ENCODE data around the gene GJD2.

Gene GJD2

DNA sequence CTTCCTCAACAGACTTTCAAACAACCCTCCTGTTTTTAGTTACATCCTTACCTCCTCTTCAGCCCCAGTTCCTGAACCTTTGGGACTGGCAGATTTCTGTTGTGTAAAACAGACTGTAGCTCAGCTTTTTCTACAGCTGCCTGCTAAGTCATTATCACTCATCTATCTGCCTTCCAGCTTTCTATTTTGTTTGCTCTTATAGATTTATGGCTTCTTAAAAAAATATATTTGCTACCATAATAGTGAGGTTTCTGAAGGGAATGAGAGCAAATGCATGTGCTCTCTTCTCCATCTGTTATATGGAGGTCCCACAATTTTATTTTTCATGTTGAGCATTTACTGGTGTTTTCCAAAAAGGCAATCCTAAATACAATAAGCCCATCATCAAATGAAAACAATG is 18.2 kb upstream of the GJD2 start:
- DNase-seq (ENCODE audit: low spot score): no peak

DNA sequence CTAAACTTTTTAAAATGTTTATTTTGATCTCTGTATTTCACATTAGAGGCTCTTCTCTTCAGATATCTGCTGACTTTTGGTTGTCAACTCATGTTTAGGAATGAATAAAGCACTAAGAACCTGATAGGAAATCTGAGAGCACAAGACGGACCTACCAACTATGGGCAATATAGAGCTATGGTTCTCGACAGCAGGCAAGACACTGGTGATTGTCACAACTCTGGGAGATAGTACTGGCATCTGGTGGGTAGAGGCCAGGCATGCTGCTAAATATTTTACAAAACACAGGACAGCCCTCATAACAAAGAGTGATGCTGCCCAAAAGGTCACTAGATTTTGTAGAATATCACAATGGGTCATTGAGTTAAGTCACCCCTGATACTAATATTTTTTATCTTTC is 17.5 kb upstream of the GJD2 start:
- no peak for DNase-seq (ENCODE audit: low spot score)

DNA sequence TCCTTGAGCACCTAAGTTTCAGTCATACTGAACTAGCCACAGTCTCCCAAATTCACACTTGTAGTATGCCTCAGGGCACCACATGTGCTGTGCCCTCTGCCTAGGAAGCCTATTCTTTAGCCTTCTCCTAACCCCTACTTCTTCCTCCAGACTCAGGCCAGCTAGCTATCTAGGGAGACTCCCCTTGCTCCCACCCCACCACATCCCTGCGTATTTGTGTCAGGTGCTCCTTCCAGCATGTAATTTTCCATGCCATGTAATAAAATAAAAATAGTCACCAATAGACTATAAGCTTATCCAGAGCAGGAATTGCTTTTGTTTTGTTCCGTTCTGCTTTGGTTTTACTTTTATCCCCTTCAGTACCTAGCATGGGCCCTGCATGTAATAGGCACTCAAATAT is 14.9 kb upstream of the GJD2 start:
- DNase-seq (ENCODE audit: low spot score): no peak

GRCh38 chr15:34768530-34768929 is 13.7 kb upstream of the GJD2 start:
- DNase-seq (ENCODE audit: low spot score): no peak

GRCh38 chr15:34765741-34766140 is 10.9 kb upstream of the GJD2 start:
- DNase-seq (ENCODE audit: low spot score): no peak

- no peak for DNase-seq (ENCODE audit: low spot score)
Measured at GRCh38 chr15:34760909-34761308, 6.1 kb upstream of the GJD2 start.

DNA sequence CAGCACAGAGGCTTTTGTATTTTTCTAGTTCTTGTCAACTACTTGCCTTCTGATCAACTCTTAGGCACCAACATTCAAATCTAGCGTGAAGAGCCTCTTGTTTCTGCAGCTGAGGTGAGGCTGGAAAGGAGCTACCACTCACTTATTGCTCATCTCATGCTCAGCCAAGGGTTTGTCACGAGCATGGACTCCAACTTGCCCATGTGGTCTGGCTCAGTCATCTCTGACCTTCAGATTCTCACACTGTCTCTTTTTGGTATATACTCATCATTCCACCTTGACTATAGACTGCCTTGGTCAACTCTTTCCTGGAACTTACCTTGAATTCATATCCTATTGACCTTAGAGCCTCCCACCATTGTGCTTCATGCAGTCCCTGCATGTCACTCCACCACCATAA is 5.2 kb upstream of the GJD2 start:
- no peak for DNase-seq (ENCODE audit: low spot score)

- DNase-seq (ENCODE audit: low spot score): no peak
Measured at GRCh38 chr15:34759347-34759746, 4.5 kb upstream of the GJD2 start.

- DNase-seq (ENCODE audit: low spot score): no peak
Measured at GRCh38 chr15:34757262-34757661, 2.5 kb upstream of the GJD2 start.

- no peak for DNase-seq (ENCODE audit: low spot score)
Measured at GRCh38 chr15:34755419-34755773, 598 bp upstream of the GJD2 start.

DNA sequence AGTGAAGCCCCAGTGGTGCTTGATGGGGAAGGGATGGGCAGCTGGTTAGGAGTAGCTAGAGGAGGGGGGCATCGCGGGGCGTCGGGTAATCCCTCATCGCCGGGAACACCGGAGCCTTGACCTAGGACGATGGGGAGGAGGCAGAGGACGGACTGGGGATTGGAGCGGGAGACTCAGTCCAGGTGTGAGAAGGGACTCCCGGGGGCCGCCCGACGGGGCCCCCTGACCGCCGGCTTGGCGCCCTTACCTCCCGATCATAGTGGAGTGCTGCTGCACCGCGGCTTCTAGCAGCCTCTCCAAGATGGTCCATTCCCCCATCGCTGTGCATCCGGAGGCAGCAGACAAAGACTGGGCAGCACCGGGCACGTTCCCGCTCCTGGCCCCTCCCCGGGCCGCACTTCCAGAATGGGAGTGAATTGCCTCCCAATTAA is 612 bp downstream of the GJD2 start:
- DNase-seq (ENCODE audit: low spot score): no peak

DNA sequence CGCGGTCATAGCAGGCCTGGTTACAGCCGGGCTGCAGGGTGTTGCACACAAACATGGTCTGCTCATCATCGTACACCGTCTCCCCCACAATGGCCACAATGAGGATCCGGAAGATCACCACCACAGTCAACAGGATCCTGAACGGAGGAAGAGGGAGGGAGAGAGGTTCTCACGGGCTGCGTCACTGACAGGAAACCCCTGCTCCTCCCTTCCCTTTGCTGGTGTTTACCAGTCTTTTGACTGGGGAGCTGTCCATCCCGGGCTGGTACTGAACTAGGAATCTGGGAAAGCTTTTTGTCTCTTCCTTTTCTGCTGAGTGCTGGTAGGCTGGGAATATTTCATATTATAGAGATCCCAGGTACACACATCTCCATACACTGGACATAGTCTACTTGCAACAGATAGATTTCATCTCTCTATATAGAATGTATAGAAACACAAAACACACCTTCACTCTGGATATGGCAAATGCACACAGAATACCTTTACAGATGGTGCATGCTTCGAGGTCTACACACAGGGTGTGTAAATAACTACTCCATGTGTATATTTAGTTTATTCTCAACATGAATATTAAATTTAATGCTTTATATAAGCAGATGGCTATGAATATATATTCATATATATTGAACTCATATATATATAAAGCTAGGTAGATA is 1.4 kb downstream of the GJD2 start:
- DNase-seq (ENCODE audit: low spot score): no peak

- DNase-seq (ENCODE audit: low spot score): no peak
Measured at GRCh38 chr15:34749691-34750090, 5.1 kb downstream of the GJD2 start.

DNA sequence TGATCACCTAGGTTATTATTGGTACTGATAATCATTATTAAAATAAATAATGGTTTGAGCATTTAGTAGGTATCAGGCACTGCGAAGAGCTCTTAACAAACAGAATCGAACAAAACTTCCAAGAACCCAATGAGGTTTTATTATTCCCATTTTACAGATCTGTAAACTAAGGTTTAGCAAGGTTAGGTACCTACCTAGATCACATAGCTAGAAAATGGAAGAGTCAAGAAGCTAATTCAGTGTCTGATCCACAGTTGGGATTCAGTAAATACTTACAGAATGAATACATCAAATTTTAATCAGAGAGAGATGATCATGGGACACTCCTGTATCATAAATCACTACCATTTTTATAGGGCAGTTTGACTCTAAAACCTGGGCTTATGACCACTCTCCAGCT is 15.5 kb downstream of the GJD2 start:
- DNase-seq (ENCODE audit: low spot score): no peak

DNA sequence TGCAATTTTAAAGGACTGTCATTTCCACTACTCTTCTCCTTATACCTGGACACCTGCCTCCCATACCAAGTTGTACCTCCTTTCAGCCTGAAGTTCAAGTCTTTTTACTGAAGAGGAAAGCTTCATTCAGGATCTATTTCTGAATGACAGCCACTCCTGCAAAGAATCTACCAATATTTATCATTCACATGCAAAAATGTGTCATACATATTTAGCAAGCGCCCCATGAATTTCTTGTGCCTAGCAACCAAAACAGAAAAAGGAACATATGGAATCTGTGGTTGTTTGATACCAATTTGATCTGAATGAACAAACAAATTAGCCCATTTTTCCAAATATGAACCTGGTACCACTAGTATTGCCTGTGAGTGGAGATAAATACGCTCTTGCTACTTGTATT is 16.8 kb downstream of the GJD2 start:
- DNase-seq (ENCODE audit: low spot score): no peak

DNA sequence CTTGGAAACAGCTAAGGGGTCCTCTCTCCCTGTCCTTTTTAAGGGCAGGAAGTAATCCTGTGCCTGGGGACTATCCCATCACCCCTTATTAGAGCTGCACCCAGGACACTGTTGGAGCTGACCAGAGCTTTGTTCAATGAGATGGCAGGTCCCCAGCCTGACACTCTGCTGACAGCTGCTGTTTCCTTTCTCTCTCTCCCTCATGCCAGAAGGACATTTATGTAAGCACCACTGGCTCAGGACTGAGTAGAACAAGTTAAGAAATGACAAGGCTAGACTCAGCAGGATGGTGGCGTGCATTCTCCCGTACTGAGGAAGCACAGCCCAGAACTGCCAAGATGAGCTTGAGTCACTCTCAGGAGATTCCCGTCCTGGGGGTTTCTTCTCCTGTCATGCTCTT is 17.3 kb downstream of the GJD2 start:
- no peak for DNase-seq (ENCODE audit: low spot score)

DNA sequence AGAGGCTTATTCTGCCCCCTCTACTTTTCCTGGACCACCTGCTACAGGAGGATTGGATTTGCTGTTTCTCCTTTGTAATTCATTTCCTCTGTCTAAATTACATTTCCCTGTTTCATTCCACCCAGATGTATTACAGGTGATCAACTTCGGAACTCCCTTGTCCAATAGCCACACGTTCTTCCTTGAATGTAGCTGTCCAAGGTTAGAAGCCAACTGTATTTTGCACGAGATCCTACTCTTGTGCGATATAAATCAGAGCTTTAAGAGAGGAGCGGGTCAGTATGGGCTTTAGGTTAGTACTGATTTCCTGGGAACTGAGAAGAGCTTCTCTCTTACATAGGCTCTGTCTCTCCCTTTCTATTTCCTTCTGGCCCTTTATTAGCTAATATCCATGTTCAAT is 20.5 kb downstream of the GJD2 start:
- DNase-seq (ENCODE audit: low spot score): no peak

GRCh38 chr15:34733621-34734020 is 21.2 kb downstream of the GJD2 start:
- no peak for DNase-seq (ENCODE audit: low spot score)

DNA sequence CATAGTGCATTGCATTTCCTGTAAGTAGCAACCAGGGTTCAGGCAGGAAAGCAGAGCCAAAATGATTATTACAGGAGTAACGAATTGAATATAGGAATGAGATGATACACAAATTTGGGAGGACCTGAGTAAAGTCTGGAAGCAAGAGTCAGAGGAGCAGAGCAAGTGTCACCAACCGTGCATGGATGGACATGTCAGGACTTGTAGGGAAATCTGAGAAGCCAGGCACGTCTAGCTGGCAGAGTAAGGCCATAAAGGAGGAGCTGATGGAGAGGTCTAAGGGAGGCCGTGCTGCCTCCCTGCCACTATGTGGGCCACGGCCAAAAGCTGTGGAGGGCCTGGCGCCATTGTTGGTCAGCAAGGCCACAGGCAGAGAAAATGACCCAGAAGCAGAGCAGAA is 22.4 kb downstream of the GJD2 start:
- no peak for DNase-seq (ENCODE audit: low spot score)

- DNase-seq (ENCODE audit: low spot score): no peak
Measured at GRCh38 chr15:34730701-34731100, 24.1 kb downstream of the GJD2 start.

GRCh38 chr15:34729886-34730285 is 24.9 kb downstream of the GJD2 start:
- DNase-seq (ENCODE audit: low spot score): no peak

GRCh38 chr15:34729056-34729455 is 25.7 kb downstream of the GJD2 start:
- no peak for DNase-seq (ENCODE audit: low spot score)

DNA sequence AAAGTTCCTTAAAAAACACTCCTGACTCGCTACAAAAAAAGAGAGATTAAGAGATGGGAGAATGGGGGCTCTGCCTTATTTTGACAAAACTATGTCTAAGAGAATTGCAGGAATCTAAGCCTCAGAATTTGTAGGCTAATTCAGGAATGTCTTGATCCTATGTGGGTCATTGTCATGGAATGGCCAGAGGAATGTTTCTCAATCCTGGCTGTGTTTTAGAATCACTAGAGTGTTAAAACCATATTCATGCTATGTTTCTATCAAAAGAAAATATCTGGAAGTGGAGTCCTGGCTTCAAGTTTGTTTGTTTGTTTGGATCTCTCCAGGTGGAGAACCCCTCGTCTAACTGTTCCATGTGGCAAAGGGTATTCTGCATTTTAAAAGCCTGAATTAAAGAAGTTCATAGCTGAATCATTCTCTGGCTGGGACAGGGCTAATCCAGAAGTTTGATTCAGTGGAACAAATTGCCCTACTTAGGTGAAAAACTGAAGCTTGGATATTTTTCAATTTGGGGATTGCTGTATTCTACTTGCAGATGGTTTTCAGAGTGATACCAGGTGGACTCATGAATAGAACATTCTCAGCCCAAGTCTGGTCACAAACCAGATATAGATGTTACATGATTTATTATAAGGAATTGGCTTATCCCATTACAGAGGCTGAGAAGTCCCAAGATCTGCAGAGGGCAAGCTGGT is 28.2 kb downstream of the GJD2 start:
- DNase-seq (ENCODE audit: low spot score): no peak

GRCh38 chr15:34725556-34725955 is 29.2 kb downstream of the GJD2 start:
- DNase-seq (ENCODE audit: low spot score): no peak

Measured in CD4-positive, alpha-beta T cell treated with Interleukin-2 at 100 ng/mL for 4 hours (primary cell).